Thoracic aorta (tissue), 2 donors: ENCODE results near the gene MRPS12. TPM values are rescaled to one million over a fixed set of nuclear protein-coding genes. Genes with fewer than 3 reads are reported as not detected.

Source experiments
- ATAC-seq: fragments of 150-250 bp; one replicate; pipeline ENCODE4 v1.8.0; 2017; ENCODE audit warnings: low read depth; ENCODE audit not compliant: insufficient number of reproducible peaks, low FRiP score
- DNase-seq: peaks from one replicate; pipeline ENCODE4 v3.0.0-alpha.2; 2020; ENCODE audit warnings: low spot score
- H3K27ac ChIP-seq, 2 donors: fragments of 200-600 bp; sonication (generic); 1 replicate in 1 of 2; 2 replicates in 1 of 2; pipeline ENCODE4 v1.5.1; 2016; ENCODE audit warnings: mild to moderate bottlenecking in 2 of 2, moderate library complexity in 2 of 2
- H3K27me3 ChIP-seq: fragments of 200-600 bp; sonication (generic); replicated peaks from 2 replicates; pipeline ENCODE4 v1.6.0; 2016; ENCODE audit warnings: mild to moderate bottlenecking; ENCODE audit not compliant: insufficient read depth
- H3K36me3 ChIP-seq: fragments of 200-600 bp; sonication (generic); one replicate; pipeline ENCODE4 v1.5.1; 2016
- H3K4me1 ChIP-seq, 2 donors: fragments of 200-600 bp; sonication (generic); 1 replicate in 1 of 2; 2 replicates in 1 of 2; pipeline versions ENCODE4 v1.5.1 to v1.6.0; 2016; ENCODE audit warnings: low read depth in 2 of 2, mild to moderate bottlenecking in 1 of 2; ENCODE audit not compliant: control insufficient read depth in 1 of 2
- H3K4me3 ChIP-seq: fragments of 200-600 bp; sonication (generic); 2 replicates; pipeline ENCODE4 v1.5.1; 2016; ENCODE audit warnings: mild to moderate bottlenecking
- H3K9me3 ChIP-seq: fragments of 200-600 bp; sonication (generic); 2 replicates; pipeline ENCODE4 v1.5.1; 2016
- total RNA-seq, 2 donors: library from RNA; depleted of rRNA; stranded (reverse); fragments of >200 nt; gene quantifications; one replicate each; pipeline versions ENCODE4 v1.1.0 to v1.2.3, GENCODE V29; 2016
- TF ChIP-seq, protein P1 (sequence below): fragments of 200-600 bp; sonication (generic); IDR thresholded peaks from one replicate; pipeline ENCODE4 v1.5.1; 2019; ENCODE audit warnings: antibody characterized with exemption

Gene MRPS12
- total RNA-seq, 2 donors from 2014 or later, result 24.2 to 32.5 TPM

DNA sequence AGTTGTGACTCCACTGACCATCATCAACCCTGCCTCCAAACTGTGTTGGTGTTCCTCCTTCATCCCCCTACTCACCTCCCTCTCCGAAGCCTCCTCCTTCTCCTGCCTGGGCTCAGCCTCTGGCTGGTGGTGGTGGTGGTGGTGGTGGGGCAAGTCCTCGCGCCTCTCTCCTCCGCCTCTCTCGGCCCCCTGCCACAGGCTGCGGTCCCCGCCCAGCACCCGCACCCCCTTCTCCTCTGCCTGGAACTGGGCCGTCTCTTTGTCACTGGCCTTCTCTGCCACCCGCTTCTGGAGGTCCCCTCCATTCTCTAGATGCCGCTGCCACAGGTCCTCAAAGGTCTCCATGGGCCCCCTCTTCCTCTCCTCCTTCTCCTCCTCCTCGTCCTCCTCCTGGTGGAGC lies 20.3 kb upstream of the MRPS12 start:
- H3K36me3 ChIP-seq, result peaks cover 15% of the 10 kb centered on the region
- no peaks in the 10 kb centered on the region for H3K27me3 ChIP-seq
- no peak for DNase-seq
- no peak overlapping the region for H3K4me3 ChIP-seq
- H3K4me1 ChIP-seq, result no peaks in the 10 kb centered on the region
- no peak for ATAC-seq
- H3K9me3 ChIP-seq, result no peaks in the 10 kb centered on the region
- no peak overlapping the region for H3K27ac ChIP-seq
- TF ChIP-seq, protein P1, sequence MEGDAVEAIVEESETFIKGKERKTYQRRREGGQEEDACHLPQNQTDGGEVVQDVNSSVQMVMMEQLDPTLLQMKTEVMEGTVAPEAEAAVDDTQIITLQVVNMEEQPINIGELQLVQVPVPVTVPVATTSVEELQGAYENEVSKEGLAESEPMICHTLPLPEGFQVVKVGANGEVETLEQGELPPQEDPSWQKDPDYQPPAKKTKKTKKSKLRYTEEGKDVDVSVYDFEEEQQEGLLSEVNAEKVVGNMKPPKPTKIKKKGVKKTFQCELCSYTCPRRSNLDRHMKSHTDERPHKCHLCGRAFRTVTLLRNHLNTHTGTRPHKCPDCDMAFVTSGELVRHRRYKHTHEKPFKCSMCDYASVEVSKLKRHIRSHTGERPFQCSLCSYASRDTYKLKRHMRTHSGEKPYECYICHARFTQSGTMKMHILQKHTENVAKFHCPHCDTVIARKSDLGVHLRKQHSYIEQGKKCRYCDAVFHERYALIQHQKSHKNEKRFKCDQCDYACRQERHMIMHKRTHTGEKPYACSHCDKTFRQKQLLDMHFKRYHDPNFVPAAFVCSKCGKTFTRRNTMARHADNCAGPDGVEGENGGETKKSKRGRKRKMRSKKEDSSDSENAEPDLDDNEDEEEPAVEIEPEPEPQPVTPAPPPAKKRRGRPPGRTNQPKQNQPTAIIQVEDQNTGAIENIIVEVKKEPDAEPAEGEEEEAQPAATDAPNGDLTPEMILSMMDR, result no peak

DNA sequence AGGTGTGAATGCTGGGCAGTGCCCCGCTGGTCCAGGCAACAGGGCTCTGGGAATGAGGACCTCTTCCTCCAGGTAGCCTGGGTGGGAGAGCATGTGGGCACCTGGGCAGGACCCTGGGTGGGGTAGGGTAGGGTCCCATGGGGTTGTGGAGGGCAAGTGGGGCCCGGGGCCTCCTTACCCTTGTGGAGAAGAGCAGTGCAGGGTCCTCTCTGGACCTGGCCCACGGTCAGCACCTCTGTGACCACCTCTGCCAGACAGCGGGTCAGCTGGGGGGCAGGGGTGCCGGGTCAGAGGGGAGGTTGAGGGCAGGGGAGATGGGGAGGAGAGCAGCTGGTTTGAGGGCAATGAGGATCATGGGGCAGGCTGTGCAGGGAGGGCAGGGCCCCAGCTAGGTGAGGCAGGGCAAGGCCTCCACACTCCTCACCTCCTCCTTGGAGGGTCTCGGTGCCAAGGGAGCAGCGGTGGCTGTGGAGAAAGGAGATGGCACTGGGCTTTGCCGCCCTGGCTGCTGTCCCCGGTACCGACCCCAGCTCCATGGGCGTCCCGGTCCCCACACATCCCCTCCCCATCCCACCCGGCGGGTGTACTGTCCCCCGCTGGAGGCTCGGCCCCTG lies 19.2 kb upstream of the MRPS12 start:
- Histone ChIP-seq H3K36me3 (peaks cover 8% of the 10 kb centered on the region), H3K27ac (no peak overlapping the region), H3K4me3 (no peak overlapping the region), H3K9me3 (no peaks in the 10 kb centered on the region), H3K4me1 (no peaks in the 10 kb centered on the region), H3K27me3 (no peaks in the 10 kb centered on the region)
- no peak for ATAC-seq
- DNase-seq, result no peak
- TF ChIP-seq, protein P1, result no peak

DNA sequence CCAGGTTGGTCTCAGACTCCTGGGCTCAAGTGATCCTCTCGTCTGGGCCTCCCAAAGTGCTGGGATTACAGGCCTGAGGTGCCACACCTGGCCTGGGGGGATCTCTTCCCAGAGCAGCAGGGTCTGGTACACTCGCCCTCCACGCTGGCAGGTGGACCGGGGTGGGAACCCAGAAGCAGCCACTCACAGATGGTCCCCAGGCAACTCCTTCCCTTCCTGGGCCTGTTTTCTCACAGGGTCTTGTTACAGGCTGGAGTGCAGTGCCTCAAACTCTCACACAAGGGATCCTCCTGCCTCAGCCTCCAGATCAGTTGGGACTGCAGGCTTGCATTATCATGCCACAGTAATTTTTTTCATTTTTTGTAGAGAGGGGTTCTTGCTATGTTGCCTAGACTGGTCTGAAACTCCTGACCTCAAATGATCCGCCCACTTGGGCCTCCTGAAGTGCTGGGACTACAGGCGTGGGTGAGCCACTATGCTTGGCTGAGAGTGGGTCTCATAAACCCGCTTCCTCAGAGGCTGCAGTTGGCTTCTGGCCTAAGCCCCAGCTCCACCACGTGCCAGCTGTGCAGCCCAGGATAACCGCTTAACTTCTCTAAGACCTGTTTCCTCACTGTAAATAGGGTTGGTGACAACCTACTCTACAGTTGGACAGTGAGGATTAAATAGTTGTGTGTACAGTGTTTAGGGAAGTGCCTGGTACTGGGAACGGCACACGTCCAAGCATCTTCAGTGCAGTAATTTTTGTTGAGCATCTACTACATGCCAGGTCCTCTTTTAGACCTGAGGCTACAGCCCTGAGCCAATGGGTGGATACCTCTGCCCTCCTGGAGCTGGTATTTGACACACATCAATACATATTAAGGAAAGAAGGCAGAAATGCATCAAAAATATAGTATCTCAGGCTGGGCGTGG lies 17.9 kb upstream of the MRPS12 start:
- Histone ChIP-seq H3K27me3 (no peaks in the 10 kb centered on the region), H3K36me3 (no peaks in the 10 kb centered on the region), H3K4me1 (no peaks in the 10 kb centered on the region), H3K9me3 (no peaks in the 10 kb centered on the region), H3K27ac (no peak overlapping the region), H3K4me3 (no peak overlapping the region)
- DNase-seq (no peak), ATAC-seq (no peak)
- TF ChIP-seq, protein P1, result no peak

DNA sequence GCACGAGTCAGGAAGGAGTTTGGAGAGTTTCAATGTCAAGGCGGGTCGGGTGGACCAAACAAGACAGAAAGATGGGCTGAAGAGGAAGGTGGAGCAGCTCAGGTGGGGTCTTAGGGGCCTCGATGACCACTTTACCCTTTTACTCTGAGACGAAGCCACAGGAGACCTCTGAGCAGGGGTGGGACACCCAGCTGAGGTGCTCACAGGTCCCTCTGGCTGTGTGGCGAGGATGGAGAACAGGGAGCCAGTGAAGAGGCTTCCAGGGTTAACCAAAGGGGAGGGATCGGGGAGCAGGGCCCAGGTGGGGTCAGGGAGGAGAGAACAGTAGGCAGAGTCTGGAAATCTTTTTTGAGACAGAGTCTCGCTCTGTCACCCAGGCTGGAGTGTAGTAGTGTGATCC lies 16.8 kb upstream of the MRPS12 start:
- Histone ChIP-seq H3K4me1 (no peaks in the 10 kb centered on the region), H3K36me3 (no peaks in the 10 kb centered on the region), H3K27me3 (no peaks in the 10 kb centered on the region), H3K4me3 (no peak overlapping the region), H3K27ac (no peak overlapping the region), H3K9me3 (no peaks in the 10 kb centered on the region)
- DNase-seq (no peak), ATAC-seq (no peak)
- TF ChIP-seq, protein P1, result no peak
